Endothelial cell of umbilical vein (primary cell): ENCODE data around the gene SPHK2. TPM values are rescaled to one million over a fixed set of nuclear protein-coding genes. Genes with fewer than 3 reads are reported as not detected.
"Not testable (repeated sequence)": the region's sequence is repeated elsewhere in the genome, so short reads cannot be mapped to it uniquely, and the experiment has no call there.

ENCODE experiments used
- BruUV-seq: library from RNA; stranded (reverse); fragments of 400-500 nt; replicated peaks from 2 replicates; lab custom pipeline; 2021; lab: Mats Ljungman, UMichigan
- CTCF ChIA-PET: fragments of 300-600, 350-600 bp; sonication (Branson Sonifier 250); formaldehyde crosslinking; loops from one replicate; lab custom pipeline; 2021; ENCODE audit warnings: antibody characterized with exemption, inconsistent platforms; lab: Charles Lee
- POLR2A ChIA-PET: fragments of 300-600, 350-600 bp; sonication (Branson Sonifier 250); formaldehyde crosslinking; loops from one replicate; lab custom pipeline; 2021; ENCODE audit warnings: antibody characterized with exemption, inconsistent platforms; lab: Charles Lee
- DNase-seq: peaks from one replicate; pipeline ENCODE4 v3.0.0-alpha.2; 2011; ENCODE audit warnings: low read depth, low spot score
- FAIRE-seq: peaks from 2 replicates; lab custom pipeline; 2011; peaks lifted over from hg19 to GRCh38; lab: Jason Lieb, UNC
- H2AFZ ChIP-seq: 2 replicates; pipeline ENCODE4 v1.6.0; 2012; ENCODE audit warnings: low read depth, low read length, control low read depth, inconsistent platforms
- H3K27ac ChIP-seq: 2 replicates; pipeline ENCODE4 v1.5.1; 2011; ENCODE audit warnings: low read depth, mild to moderate bottlenecking, control low read depth, low read length, moderate library complexity; ENCODE audit not compliant: insufficient read depth
- H3K27me3 ChIP-seq, 2 experiments: 2 replicates each; pipeline versions ENCODE4 v1.6.0 to v1.6.1; 2011; ENCODE audit warnings: low read length in 2 of 2, mixed read lengths in 1 of 2; ENCODE audit not compliant: control insufficient read depth in 2 of 2, insufficient read depth in 2 of 2
- H3K36me3 ChIP-seq, 2 experiments: 2 replicates in 1 of 2; 3 replicates in 1 of 2; pipeline ENCODE4 v1.5.1; 2011; ENCODE audit warnings: low read length in 2 of 2, mild to moderate bottlenecking in 1 of 2, moderate library complexity in 1 of 2; ENCODE audit not compliant: control insufficient read depth in 2 of 2, insufficient read depth in 2 of 2; ENCODE audit errors: extremely low read depth in 1 of 2
- H3K4me1 ChIP-seq: 3 replicates; pipeline ENCODE4 v1.5.1; 2011; ENCODE audit warnings: mild to moderate bottlenecking, low read length; ENCODE audit not compliant: control insufficient read depth, insufficient read depth; ENCODE audit errors: extremely low read depth
- H3K4me2 ChIP-seq: 2 replicates; pipeline ENCODE4 v1.6.1; 2011; ENCODE audit warnings: low read length, control low read depth, mixed read lengths; ENCODE audit not compliant: insufficient read depth
- H3K4me3 ChIP-seq, 3 experiments: fragments of 200-600 bp in 1 of 3; sonication (generic), shearing (Covaris generic) in 1 of 3; replicated peaks in 1 of 3; 2 replicates each; pipeline ENCODE4 v1.5.1; 2011 to 2016; ENCODE audit warnings: control low read depth in 3 of 3, low read length in 3 of 3, mild to moderate bottlenecking in 2 of 3, inconsistent platforms in 1 of 3, low read depth in 1 of 3, moderate library complexity in 1 of 3; ENCODE audit not compliant: insufficient read depth in 1 of 3
- H3K79me2 ChIP-seq: 2 replicates; pipeline ENCODE4 v1.6.0; 2012; ENCODE audit warnings: low read length, inconsistent platforms; ENCODE audit not compliant: control insufficient read depth, insufficient read depth
- H3K9ac ChIP-seq: replicated peaks from 2 replicates; pipeline ENCODE3; 2011; ENCODE audit warnings: low read length, control low read depth; ENCODE audit not compliant: insufficient read depth; ENCODE audit errors: extremely low read depth
- H3K9me1 ChIP-seq: replicated peaks from 3 replicates; pipeline ENCODE4 v1.6.0; 2011; ENCODE audit warnings: mild to moderate bottlenecking, low read length; ENCODE audit not compliant: control insufficient read depth, insufficient read depth; ENCODE audit errors: extremely low read depth
- H3K9me3 ChIP-seq: replicated peaks from 2 replicates; pipeline ENCODE4 v1.5.1; 2012; ENCODE audit warnings: low read length, inconsistent platforms; ENCODE audit not compliant: control insufficient read depth, insufficient read depth
- H4K20me1 ChIP-seq: replicated peaks from 2 replicates; pipeline ENCODE3; 2011; ENCODE audit warnings: mild to moderate bottlenecking, low read length; ENCODE audit not compliant: control insufficient read depth, insufficient read depth; ENCODE audit errors: extremely low read depth
- CTCF ChIP-seq, 2 donors: IDR thresholded peaks; 1 replicate in 1 of 2; 2 replicates in 1 of 2; pipeline ENCODE4 v1.5.1; 2011; ENCODE audit warnings: low read length in 2 of 2, mild to moderate bottlenecking in 2 of 2, moderate library complexity in 2 of 2, control low read depth in 1 of 2, inconsistent platforms in 1 of 2, low read depth in 1 of 2; ENCODE audit not compliant: insufficient read depth in 1 of 2; ENCODE audit errors: extremely low read depth in 1 of 2
- EZH2 ChIP-seq: IDR thresholded peaks from 2 replicates; pipeline ENCODE4 v1.6.1; 2012; ENCODE audit warnings: borderline replicate concordance, low read depth, mild to moderate bottlenecking, moderate library complexity, low read length, inconsistent platforms; ENCODE audit not compliant: severe bottlenecking
- FOS ChIP-seq: IDR thresholded peaks from 2 replicates; pipeline ENCODE4 v1.6.1; 2011; ENCODE audit warnings: mild to moderate bottlenecking, low read length, moderate library complexity, borderline replicate concordance; ENCODE audit not compliant: insufficient read depth
- GATA2 ChIP-seq: IDR thresholded peaks from 2 replicates; pipeline ENCODE4 v1.7.0; 2011; ENCODE audit warnings: low read depth, mild to moderate bottlenecking, moderate library complexity, mixed read lengths, low read length; ENCODE audit not compliant: insufficient read length, insufficient read depth
- JUN ChIP-seq: IDR thresholded peaks from 2 replicates; pipeline ENCODE4 v1.6.1; 2011; ENCODE audit warnings: borderline replicate concordance, low read depth; ENCODE audit not compliant: insufficient read length, insufficient read depth
- MAX ChIP-seq: IDR thresholded peaks from 2 replicates; pipeline ENCODE4 v1.6.1; 2011; ENCODE audit not compliant: insufficient read depth, insufficient read length
- MYC ChIP-seq: IDR thresholded peaks from one replicate; pipeline ENCODE4 v1.6.1; 2011; ENCODE audit warnings: mild to moderate bottlenecking, low read depth, low read length
- POLR2A ChIP-seq: IDR thresholded peaks from 2 replicates; pipeline ENCODE4 v1.6.1; 2012; ENCODE audit warnings: low read depth, mild to moderate bottlenecking, control low read depth, low read length
- POLR2AphosphoS5 ChIP-seq: IDR thresholded peaks from 2 replicates; pipeline ENCODE4 v1.6.1; 2012; ENCODE audit warnings: low read depth, mild to moderate bottlenecking, control low read depth, low read length, moderate library complexity; ENCODE audit not compliant: insufficient read depth
- dilution Hi-C: fragments of 300-500 bp; cut with MboI; formaldehyde crosslinking; loops from one replicate; pipeline ENCODE4 v1.15.0; 2019; ENCODE audit warnings: low sequenced_read_pairs; ENCODE audit not compliant: extremely low pct_ligation_motif_present
- intact Hi-C: fragments of 100-400 bp; cut with micrococcal nuclease; formaldehyde crosslinking; loops from one replicate; pipeline ENCODE4 v1.10.0; 2022
- polyA plus RNA-seq, 4 experiments: library from polyadenylated mRNA; depleted of rRNA in 3 of 4; stranded (reverse) in 3 of 4; unstranded in 1 of 4; fragments of >200 nt; gene quantifications; 2 replicates each; pipeline versions ENCODE4 v1.2.1 to v1.2.3, GENCODE V29; 2011 to 2012; ENCODE audit warnings: missing spikeins in 1 of 4
- total RNA-seq: library from RNA; stranded (reverse); gene quantifications from 2 replicates; pipeline ENCODE4 v1.2.3, GENCODE V29; 2021

The SPHK2 gene
- total and polyA plus RNA-seq, 2 donors (not counting 3 experiments of a cell fraction or from before 2014, with no cell fraction given), result 20.2 to 31.1 TPM

- no peaks in the 10 kb centered on the region for H3K79me2 ChIP-seq
- DNase-seq, result no peak
- no peak overlapping the region for H2AFZ ChIP-seq
- no peak overlapping the region for H3K9ac ChIP-seq
- intact Hi-C loops, result loop anchor here (10.0 kb wide), 1 partner anchor 364 kb away; the partner anchor contains the start of genes GYS1 and RUVBL2
- peaks cover 0 to 2% of the 10 kb centered on the region in 2 experiments for H3K36me3 ChIP-seq
- ChIA-PET POLR2A (interaction anchor here (0.6 to 0.7 kb wide), 3 partner anchors 12 to 322 kb away, joined by 3 to 5 read pairs (median 4); partner anchors contain the start of genes RPL18 and SPHK2), CTCF (interaction anchor here (0.9 to 2.3 kb wide), 9 partner anchors 10 to 126 kb away, joined by 3 to 12 read pairs (median 8); partner anchors contain the start of genes CA11, RPL18 and SPHK2)
- no peaks in the 10 kb centered on the region for H3K9me3 ChIP-seq
- H3K4me1 ChIP-seq, result peaks cover 29% of the 10 kb centered on the region
- H3K27ac ChIP-seq, result no peak overlapping the region
- dilution Hi-C loops, result no loop called here
- TF ChIP-seq POLR2A (no peak), EZH2 (no peak), GATA2 (no peak), POLR2AphosphoS5 (no peak), MYC (no peak), FOS (no peak), JUN (no peak), MAX (no peak), CTCF (IDR thresholded peaks at IDR 0.05; ENCODE audit: extremely low read depth in 1 of 2, insufficient read depth in 1 of 2, low read depth in 1 of 2, low read length in 2 of 2) (no peak)
- BruUV-seq, result no TSS peak
- no peaks in the 10 kb centered on the region for H4K20me1 ChIP-seq
- peaks cover 3% of the 10 kb centered on the region in 2 experiments for H3K27me3 ChIP-seq
- FAIRE-seq, result no peak
- no peaks in the 10 kb centered on the region for H3K9me1 ChIP-seq
- H3K4me2 ChIP-seq, result peak overlapping the region; percentile 60
- no peak overlapping the region for H3K4me3 ChIP-seq
Measured at GRCh38 chr19:48631225-48631624, 11.9 kb downstream of the SPHK2 start.

GRCh38 chr19:48632286-48632685 lies 13.0 kb downstream of the SPHK2 start:
- H4K20me1 ChIP-seq, H2AFZ ChIP-seq, H3K79me2 ChIP-seq, DNase-seq, H3K9ac ChIP-seq, H3K4me3 ChIP-seq, H3K4me2 ChIP-seq, POLR2A ChIA-PET, H3K36me3 ChIP-seq, BruUV-seq, FAIRE-seq, dilution Hi-C loops, H3K9me1 ChIP-seq, H3K9me3 ChIP-seq, H3K27ac ChIP-seq: not testable (repeated sequence)
- peaks cover 3 to 11% of the 10 kb centered on the region in 2 experiments for H3K27me3 ChIP-seq
- intact Hi-C loops, result loop anchor here (10.0 kb wide), 1 partner anchor 363 kb away; the partner anchor contains the start of genes GYS1 and RUVBL2
- H3K4me1 ChIP-seq, result peaks cover 32% of the 10 kb centered on the region
- CTCF ChIA-PET, result interaction anchor here (1.1 kb wide), 1 partner anchor 9 kb away, joined by 4 read pairs; no protein-coding TSS in a partner anchor
